GM23248 (cell line): ENCODE results near the gene SMARCA2. TPM values are rescaled to one million over a fixed set of nuclear protein-coding genes. Genes with fewer than 3 reads are reported as not detected.

ENCODE experiments used
- DNase-seq: peaks from one replicate; pipeline ENCODE4 v3.0.0-alpha.2; 2015
- H2AFZ ChIP-seq: fragments of 200-600 bp; sonication (generic); 2 replicates; pipeline ENCODE4 v1.6.1; 2016; ENCODE audit warnings: antibody characterized with exemption
- H3F3A ChIP-seq: fragments of 200-600 bp; sonication (generic); 2 replicates; pipeline ENCODE4 v1.6.1; 2016; ENCODE audit warnings: mild to moderate bottlenecking, antibody characterized with exemption, mixed run types; ENCODE audit not compliant: insufficient read depth
- H3K27ac ChIP-seq: fragments of 200-600 bp; sonication (generic); 2 replicates; pipeline ENCODE4 v1.5.1; 2016; ENCODE audit warnings: mild to moderate bottlenecking
- H3K27me3 ChIP-seq: fragments of 200-600 bp; sonication (generic); replicated peaks from 2 replicates; pipeline ENCODE4 v1.6.1; 2016; ENCODE audit warnings: mild to moderate bottlenecking; ENCODE audit not compliant: insufficient read depth
- H3K36me3 ChIP-seq: fragments of 200-600 bp; sonication (generic); 2 replicates; pipeline ENCODE4 v1.6.1; 2016; ENCODE audit warnings: low read depth, mild to moderate bottlenecking
- H3K4me1 ChIP-seq: fragments of 200-600 bp; sonication (generic); 2 replicates; pipeline ENCODE4 v1.6.1; 2016; ENCODE audit warnings: mild to moderate bottlenecking; ENCODE audit not compliant: insufficient read depth
- H3K4me2 ChIP-seq: fragments of 200-600 bp; sonication (generic); one replicate; pipeline ENCODE4 v1.6.1; 2016; ENCODE audit warnings: mild to moderate bottlenecking; ENCODE audit not compliant: unreplicated experiment
- H3K4me3 ChIP-seq: fragments of 200-600 bp; sonication (generic); 2 replicates; pipeline ENCODE4 v1.5.1; 2016; ENCODE audit warnings: mild to moderate bottlenecking
- H3K79me2 ChIP-seq: fragments of 200-600 bp; sonication (generic); 2 replicates; pipeline ENCODE4 v1.6.1; 2016; ENCODE audit warnings: mild to moderate bottlenecking; ENCODE audit not compliant: insufficient read depth
- H3K9ac ChIP-seq: fragments of 200-600 bp; sonication (generic); 2 replicates; pipeline ENCODE4 v1.6.1; 2016; ENCODE audit warnings: mild to moderate bottlenecking
- H3K9me2 ChIP-seq: fragments of 200-600 bp; sonication (generic); 2 replicates; pipeline ENCODE4 v1.6.1; 2016; ENCODE audit warnings: mixed run types, mild to moderate bottlenecking, moderate library complexity; ENCODE audit not compliant: insufficient read depth
- H3K9me3 ChIP-seq: fragments of 200-600 bp; sonication (generic); one replicate; pipeline ENCODE4 v1.6.1; 2017; ENCODE audit warnings: low read depth
- H4K20me1 ChIP-seq: fragments of 200-600 bp; sonication (generic); 2 replicates; pipeline ENCODE4 v1.6.0; 2016; ENCODE audit not compliant: insufficient read depth
- EZH2 ChIP-seq: fragments of 200-600 bp; sonication (generic); IDR thresholded peaks from 2 replicates; pipeline ENCODE4 v1.6.1; 2018; ENCODE audit warnings: antibody characterized with exemption, mild to moderate bottlenecking; ENCODE audit not compliant: insufficient read depth, poor library complexity, severe bottlenecking
- EZH2phosphoT487 ChIP-seq: fragments of 200-600 bp; sonication (generic); IDR thresholded peaks from 2 replicates; pipeline ENCODE4 v1.6.1; 2018; ENCODE audit warnings: antibody characterized with exemption, moderate library complexity, mild to moderate bottlenecking, low read depth; ENCODE audit not compliant: insufficient read depth
- WGBS, 2 experiments: methylation state at CpG; one replicate each; pipeline ENCODE4 v1.1.6; 2015 to 2017; ENCODE audit warnings: low lambda C conversion rate in 2 of 2, low coverage in 1 of 2; ENCODE audit errors: missing lambda C conversion rate in 2 of 2; 5-methylcytosine and 5-hydroxymethylcytosine counted together
- in situ Hi-C: fragments of 300-500 bp; cut with MboI; formaldehyde crosslinking; loops from 2 replicates; pipeline ENCODE4 v1.15.0; 2020
- polyA plus RNA-seq: library from polyadenylated mRNA; unstranded; fragments of >200 nt; fragmentation: Nextera tagmentation; extraction: Ambion mirVana; gene quantifications from 2 replicates; pipeline ENCODE4 v1.2.1, GENCODE V29; 2016
- total RNA-seq: library from RNA; depleted of rRNA; stranded (reverse); fragments of >200 nt; shearing (Covaris generic); gene quantifications from 2 replicates; pipeline ENCODE4 v1.2.3, GENCODE V29; 2014

SMARCA2 gene
- total and polyA plus RNA-seq, 2 experiments from 2014 or later: 26.7 to 47.4 TPM

GRCh38 chr9:2023042-2023441 lies 7.9 kb downstream of the SMARCA2 start:
- Histone ChIP-seq H3K27ac (no peak overlapping the region), H3K36me3 (no peaks in the 10 kb centered on the region; the same call in 1 of the 2 replicates), H3K9me3 (no peaks in the 10 kb centered on the region), H3K27me3 (no peaks in the 10 kb centered on the region), H3K4me3 (no peak overlapping the region), H3K4me1 (peaks cover 18% of the 10 kb centered on the region), H3F3A (peaks cover 18% of the 10 kb centered on the region), H2AFZ (no peak overlapping the region), H4K20me1 (no peaks in the 10 kb centered on the region), H3K79me2 (peaks cover 100% of the 10 kb centered on the region), H3K9me2 (no peaks in the 10 kb centered on the region), H3K4me2 (no peak overlapping the region), H3K9ac (no peak overlapping the region)
- DNase-seq: no peak
- 53 to 57% methylated on average over 3 of the region's 3 CpGs for WGBS, 2 experiments
- TF ChIP-seq EZH2 (no peak), EZH2phosphoT487 (no peak)
- in situ Hi-C loops: no loop called here

GRCh38 chr9:2023532-2023931 lies 8.4 kb downstream of the SMARCA2 start:
- DNase-seq: no peak
- Histone ChIP-seq H3K9me3 (no peaks in the 10 kb centered on the region), H3K27me3 (no peaks in the 10 kb centered on the region), H3K4me3 (no peak overlapping the region), H3K4me2 (no peak overlapping the region), H3K27ac (no peak overlapping the region), H4K20me1 (no peaks in the 10 kb centered on the region), H3K79me2 (peaks cover 100% of the 10 kb centered on the region), H3K9me2 (no peaks in the 10 kb centered on the region), H3K9ac (no peak overlapping the region), H2AFZ (no peak overlapping the region), H3K4me1 (peaks cover 16% of the 10 kb centered on the region), H3K36me3 (no peaks in the 10 kb centered on the region; the same call in 1 of the 2 replicates), H3F3A (peaks cover 13% of the 10 kb centered on the region)
- WGBS, 2 experiments: 80 to 82% methylated on average over 5 of the region's 5 CpGs
- in situ Hi-C loops: no loop called here
- TF ChIP-seq EZH2 (no peak), EZH2phosphoT487 (no peak)

DNA sequence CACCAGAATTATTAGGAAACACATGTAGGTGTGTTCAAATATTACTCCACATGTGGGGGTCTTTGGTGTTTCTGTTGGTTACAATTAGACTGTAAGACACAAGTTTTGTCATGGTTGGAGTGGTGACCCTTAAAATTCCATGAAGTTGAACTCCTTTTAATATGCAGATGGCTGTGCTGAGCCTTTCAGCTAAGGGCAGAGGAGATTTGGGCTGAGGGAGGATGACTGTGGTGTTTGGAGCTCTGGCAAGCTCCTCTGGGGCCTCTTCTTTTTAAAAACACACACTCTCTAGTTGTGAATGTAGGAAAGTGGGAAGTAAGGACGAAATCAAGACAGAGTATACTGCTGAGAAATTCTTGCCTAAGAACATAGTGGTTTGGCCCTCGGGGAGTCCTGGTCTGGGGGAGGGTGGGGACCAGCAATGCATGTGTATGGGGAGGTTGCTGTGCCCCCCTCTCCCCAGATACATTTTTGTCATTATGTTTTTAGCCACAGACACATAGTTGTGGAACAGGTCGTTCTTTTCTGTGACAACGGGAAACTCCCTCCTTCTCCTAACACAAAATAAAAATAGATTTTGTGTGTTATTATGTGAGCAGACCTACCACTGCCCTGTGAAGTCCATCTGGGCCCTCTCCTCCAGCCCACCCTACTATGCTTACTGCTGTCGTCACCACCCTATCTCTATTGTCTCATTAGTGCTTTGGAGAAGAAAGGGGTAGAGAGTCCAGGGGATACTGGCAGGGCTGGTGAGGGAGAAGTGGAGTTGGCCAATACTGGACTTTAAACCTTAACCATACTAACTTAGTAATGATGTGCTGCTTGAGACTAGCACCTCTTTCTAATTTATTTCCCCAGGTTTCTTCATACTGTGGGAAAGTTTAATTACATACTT lies 10.0 kb downstream of the SMARCA2 start:
- Histone ChIP-seq H2AFZ (no peak overlapping the region), H3K79me2 (peaks cover 100% of the 10 kb centered on the region), H3K9ac (no peak overlapping the region), H4K20me1 (no peaks in the 10 kb centered on the region), H3K4me1 (0 out of 2 replicates have a peak, but pooled peaks cover under 1% of the 10 kb centered on the region), H3K36me3 (no peaks in the 10 kb centered on the region; the same call in 1 of the 2 replicates), H3F3A (no peaks in the 10 kb centered on the region), H3K9me2 (no peaks in the 10 kb centered on the region), H3K27me3 (no peaks in the 10 kb centered on the region), H3K27ac (no peak overlapping the region), H3K4me2 (no peak overlapping the region), H3K9me3 (no peaks in the 10 kb centered on the region), H3K4me3 (no peak overlapping the region)
- no peak for DNase-seq
- TF ChIP-seq EZH2: no peak
- no peak for TF ChIP-seq EZH2phosphoT487
- WGBS, 2 experiments: 30 to 33% methylated on average over 4 to 5 of the region's 5 CpGs
- in situ Hi-C loops: no loop called here

GRCh38 chr9:2026220-2026997 lies 11.3 kb downstream of the SMARCA2 start:
- H2AFZ ChIP-seq: no peak overlapping the region
- no peaks in the 10 kb centered on the region for H3K4me1 ChIP-seq
- no peak for TF ChIP-seq EZH2
- no peak for TF ChIP-seq EZH2phosphoT487
- H3K79me2 ChIP-seq: peaks cover 100% of the 10 kb centered on the region
- H3K9ac ChIP-seq: no peak overlapping the region
- H3K9me3 ChIP-seq: no peaks in the 10 kb centered on the region
- H3K27ac ChIP-seq: no peak overlapping the region
- no peak overlapping the region for H3K4me3 ChIP-seq
- peaks cover 6% of the 10 kb centered on the region; the same call in 1 of the 2 replicates for H3K36me3 ChIP-seq
- no peak for DNase-seq
- 61 to 67% methylated on average over 9 of the region's 9 CpGs for WGBS, 2 experiments
- no peaks in the 10 kb centered on the region for H3F3A ChIP-seq
- in situ Hi-C loops: no loop called here
- H4K20me1 ChIP-seq: no peaks in the 10 kb centered on the region; the same call in 1 of the 2 replicates
- no peaks in the 10 kb centered on the region for H3K9me2 ChIP-seq
- no peaks in the 10 kb centered on the region for H3K27me3 ChIP-seq
- no peak overlapping the region for H3K4me2 ChIP-seq
